ENCODE measurements around the gene TUFM.
"Not testable (repeated sequence)": the region's sequence is repeated elsewhere in the genome, so short reads cannot be mapped to it uniquely, and the experiment has no call there.

Gene TUFM

DNA sequence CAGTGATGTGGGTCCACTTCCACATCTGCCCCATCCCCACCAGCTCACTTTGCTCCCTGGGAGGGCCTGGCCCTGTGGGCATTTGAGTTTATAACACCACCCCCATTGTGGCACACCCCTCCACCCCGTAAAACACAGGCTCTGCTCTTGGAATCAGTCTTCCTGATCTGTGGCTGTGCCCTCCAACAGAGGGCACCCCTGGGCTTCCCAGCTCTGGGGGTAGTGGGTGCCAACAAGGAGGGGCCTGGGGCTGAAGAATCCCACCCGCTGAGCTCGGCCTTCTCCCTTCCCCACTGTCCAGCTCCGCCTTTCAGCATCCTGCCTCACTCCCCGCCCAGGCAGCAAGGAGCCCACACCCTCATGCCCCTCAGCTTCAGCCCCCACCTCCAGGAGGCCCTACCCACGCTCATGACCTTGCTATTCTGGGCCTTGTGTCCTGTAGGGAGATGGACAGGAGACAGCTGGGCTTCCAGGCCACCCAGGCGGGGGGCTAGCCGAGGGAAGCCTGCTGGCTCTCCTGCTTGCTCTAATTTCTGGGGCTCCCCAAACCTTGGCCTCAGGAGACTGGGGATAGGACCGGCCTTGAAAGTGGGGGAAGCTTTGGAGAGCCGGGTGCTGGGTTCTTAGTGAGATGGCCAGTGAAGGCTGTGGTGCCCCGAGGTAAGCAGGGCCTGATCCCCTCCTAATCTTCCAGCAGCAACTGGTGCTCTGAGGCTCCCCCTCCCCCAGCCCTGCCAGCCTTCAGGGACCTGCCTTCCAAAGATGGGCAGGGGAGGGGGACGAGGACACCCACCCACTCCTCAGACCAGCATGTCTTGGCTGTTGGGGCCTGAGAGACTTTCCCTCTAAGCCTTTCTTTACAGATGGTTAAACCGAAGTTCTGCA, 29.2 kb upstream of the TUFM start:
- DNase-seq (ENCODE audit: low read depth in 1 of 2, low spot score in 1 of 2), result no peak

DNA sequence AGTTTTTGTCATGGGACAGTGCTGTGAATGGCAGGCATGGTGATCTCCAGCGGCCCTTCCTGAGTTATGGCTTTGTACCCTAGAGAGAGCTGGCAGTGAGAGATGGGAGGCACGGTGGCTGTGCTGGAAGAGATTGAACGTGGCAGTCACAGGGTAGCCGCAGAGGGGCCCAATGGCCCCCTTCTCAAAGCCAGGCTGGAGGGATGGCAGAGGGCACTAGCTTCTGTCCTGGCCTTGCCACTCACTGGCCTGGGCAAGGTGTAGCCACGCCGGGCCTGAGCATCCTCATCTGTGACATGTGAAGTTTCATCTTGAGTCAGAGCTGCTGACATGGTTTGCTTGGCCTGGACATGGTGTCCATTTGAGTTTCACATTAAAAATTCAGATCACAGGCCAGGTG, 28.3 kb upstream of the TUFM start:
- DNase-seq (ENCODE audit: low read depth in 1 of 2, low spot score in 1 of 2), result no peak

DNA sequence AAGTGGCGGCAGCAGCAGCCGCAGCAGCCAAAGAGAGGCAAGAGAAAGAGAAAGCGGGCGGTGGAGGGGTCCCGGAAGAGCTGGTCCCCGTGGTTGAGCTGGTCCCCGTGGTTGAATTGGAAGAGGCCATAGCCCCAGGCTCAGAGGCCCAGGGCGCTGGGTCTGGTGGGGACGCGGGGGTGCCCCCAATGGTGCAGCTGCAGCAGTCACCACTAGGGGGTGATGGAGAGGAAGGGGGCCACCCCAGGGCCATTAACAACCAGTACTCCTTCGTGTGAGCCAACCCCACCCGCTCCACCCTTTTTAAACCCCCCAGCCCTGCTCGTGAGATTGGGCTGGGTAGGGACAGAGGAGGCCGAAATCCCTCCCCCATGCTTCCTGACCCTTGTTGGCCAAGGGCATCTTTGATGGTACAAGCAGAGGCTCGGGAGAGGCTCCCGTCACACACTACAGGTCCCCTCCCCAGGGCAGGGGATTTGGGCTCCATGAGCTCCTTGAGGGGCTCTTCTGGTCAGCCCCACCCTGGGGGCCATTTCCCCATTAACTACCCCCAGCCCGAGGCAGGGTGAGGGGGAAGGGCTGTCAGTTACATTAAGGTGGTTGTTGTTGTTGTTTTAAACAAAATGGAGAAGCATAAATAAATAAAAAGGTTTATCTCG, 27.5 kb upstream of the TUFM start:
- DNase-seq (ENCODE audit: low read depth in 1 of 2, low spot score in 1 of 2), result peak; percentile 33 to 35

DNA sequence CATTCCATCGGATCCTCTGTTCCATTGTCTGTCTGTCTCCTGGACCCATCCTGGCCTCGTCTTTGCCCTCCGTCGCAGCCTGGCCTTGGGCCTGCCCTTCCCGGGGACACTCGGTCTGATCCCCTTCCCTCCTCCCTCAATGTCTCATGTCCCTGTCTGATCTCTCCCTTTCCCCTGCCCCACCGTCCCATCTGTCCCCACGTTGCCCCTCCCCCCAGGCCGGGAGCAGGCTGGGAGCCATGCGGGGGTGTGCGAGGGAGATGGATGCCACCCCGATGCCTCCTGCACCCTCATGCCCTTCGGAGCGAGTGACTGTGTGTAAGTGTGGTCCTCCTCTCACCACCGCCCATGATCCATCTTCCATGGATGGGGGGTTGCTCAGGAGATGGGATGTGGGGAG, 26.8 kb upstream of the TUFM start:
- DNase-seq (ENCODE audit: low read depth in 1 of 2, low spot score in 1 of 2), result no peak

DNA sequence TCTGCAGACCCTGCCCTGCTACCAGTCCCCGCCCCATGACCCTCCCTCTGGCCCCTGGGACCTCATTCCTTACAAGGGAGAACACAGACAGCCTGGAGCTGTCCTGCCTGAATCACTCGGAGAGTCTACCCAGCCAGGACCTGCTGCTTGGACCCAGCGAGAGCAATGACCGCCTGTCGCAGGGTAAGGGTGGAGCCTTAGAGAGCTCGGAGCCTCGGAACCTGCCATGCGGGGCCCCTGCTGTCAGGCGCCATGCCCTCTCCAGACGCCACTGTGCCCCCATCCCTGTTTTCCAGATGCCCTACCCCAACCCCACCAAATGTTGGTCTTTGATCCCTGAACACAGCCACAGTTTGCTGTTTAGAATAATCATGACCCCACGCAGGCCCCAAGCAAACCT, 23.1 kb upstream of the TUFM start:
- DNase-seq (ENCODE audit: low read depth in 1 of 2, low spot score in 1 of 2), result no peak

DNA sequence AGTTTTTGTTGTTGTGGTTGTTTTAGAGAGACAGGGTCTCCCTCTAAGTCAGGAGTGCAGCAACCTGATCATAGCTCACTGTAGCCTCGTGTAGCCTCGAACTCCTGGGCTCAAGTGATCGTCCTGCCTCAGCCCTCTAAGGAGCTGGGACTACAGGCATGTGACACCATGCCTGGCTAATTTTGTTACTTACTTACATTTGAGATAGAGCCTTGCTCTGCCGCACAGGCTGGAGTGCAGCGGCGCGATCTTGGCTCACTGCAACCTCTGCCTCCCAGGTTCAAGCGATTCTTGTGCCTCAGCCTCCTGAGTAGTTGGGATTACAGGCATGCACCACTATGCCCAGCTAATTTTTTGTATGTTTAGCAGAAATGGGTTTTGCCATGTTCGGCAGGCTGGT, 21.5 kb upstream of the TUFM start:
- not testable (repeated sequence) for DNase-seq (ENCODE audit: low read depth in 1 of 2, low spot score in 1 of 2)

DNA sequence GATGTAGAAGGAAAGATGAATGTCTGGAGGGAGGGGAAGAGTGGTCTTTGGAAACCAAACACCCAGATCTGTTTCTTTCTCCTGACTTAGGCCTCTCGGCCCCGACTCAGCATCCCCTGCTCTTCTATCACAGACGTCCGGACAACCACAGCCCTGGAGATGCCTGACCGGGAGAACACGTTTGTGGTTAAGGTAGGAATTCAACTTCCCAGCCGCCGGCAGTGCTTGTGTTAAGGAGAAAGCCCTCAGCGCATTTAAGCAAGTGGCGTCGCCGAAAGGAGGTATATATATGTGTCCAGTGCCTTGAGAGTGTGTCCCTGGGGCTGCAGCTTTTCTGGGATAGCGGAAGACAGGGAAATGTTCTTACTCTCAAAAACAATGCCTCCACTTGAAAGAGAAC, 21.1 kb upstream of the TUFM start:
- no peak for DNase-seq (ENCODE audit: low read depth in 1 of 2, low spot score in 1 of 2)

DNA sequence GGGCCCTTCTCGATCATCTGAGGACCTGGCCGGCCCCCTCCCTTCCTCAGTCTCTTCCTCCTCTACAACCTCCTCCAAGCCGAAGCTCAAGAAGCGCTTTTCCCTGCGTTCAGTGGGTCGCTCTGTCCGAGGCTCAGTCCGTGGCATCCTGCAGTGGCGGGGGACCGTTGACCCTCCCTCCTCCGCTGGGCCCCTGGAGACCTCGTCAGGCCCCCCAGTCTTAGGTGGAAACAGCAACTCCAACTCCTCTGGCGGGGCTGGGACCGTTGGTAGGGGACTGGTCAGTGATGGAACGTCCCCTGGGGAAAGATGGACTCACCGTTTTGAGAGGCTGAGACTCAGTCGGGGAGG, 20.3 kb upstream of the TUFM start:
- no peak for DNase-seq (ENCODE audit: low read depth in 1 of 2, low spot score in 1 of 2)

DNA sequence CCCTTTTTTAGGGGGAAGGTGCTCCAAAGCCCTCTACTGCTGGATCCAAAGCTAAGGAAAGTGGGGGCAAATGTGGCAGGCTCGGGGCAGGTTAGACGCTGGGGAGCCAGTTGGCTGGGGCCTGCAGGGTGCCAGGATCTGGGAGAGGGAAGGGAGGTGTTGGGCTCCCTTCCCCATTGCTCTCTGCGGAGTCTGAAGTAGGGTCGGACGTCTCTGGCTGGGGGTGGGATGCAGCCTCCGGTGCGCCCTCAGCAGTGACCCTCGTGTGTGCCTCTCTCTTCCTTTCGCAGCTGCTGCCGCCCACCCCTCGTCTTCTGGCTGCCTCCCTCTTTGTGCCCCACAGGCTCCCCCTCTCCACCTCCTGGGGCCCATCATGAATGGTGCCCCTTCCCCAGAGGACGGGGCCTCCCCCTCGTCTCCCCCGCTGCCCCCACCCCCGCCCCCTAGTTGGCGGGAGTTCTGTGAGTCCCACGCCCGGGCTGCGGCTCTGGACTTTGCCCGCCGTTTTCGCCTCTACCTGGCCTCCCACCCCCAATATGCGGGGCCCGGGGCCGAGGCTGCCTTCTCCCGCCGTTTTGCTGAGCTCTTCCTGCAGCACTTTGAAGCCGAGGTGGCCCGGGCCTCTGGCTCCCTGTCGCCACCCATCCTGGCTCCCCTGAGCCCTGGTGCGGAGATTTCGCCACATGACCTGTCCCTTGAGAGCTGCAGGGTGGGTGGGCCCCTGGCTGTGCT, 19.7 kb upstream of the TUFM start:
- no peak for DNase-seq (ENCODE audit: low read depth in 1 of 2, low spot score in 1 of 2)

DNA sequence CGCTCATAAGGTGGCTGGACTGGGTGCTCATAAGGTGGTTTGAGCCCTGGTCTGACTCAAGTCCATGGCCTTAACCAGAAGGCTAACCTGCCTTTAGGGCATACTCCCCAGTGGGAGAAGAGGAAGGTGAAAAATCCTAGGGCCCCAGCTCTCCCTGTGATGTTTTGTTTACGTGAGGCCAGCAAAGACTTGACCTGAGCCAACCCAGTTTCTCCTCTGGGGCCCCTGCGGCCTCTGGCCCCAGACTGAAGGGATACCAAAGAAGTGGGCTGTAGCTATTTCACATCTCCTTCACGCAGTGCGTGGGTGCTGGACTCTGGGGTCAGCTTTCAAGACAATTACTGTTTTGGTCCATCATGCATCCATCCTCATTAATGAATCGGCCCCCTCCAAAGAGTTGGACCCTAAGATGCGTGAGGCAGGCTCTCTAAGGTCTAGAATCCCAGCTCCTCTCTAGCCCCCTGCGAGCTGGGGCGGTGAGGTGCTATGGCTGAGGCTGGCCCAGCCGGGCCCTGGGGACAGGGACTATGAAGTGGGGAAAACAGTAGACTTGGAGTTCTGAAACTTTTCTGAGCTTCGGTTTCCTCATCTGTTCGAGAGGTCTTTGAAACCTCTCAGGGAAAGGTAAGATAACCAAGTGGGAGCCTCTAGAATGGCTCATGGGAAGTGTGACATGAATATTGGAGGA, 19.0 kb upstream of the TUFM start:
- no peak for DNase-seq (ENCODE audit: low read depth in 1 of 2, low spot score in 1 of 2)

DNA sequence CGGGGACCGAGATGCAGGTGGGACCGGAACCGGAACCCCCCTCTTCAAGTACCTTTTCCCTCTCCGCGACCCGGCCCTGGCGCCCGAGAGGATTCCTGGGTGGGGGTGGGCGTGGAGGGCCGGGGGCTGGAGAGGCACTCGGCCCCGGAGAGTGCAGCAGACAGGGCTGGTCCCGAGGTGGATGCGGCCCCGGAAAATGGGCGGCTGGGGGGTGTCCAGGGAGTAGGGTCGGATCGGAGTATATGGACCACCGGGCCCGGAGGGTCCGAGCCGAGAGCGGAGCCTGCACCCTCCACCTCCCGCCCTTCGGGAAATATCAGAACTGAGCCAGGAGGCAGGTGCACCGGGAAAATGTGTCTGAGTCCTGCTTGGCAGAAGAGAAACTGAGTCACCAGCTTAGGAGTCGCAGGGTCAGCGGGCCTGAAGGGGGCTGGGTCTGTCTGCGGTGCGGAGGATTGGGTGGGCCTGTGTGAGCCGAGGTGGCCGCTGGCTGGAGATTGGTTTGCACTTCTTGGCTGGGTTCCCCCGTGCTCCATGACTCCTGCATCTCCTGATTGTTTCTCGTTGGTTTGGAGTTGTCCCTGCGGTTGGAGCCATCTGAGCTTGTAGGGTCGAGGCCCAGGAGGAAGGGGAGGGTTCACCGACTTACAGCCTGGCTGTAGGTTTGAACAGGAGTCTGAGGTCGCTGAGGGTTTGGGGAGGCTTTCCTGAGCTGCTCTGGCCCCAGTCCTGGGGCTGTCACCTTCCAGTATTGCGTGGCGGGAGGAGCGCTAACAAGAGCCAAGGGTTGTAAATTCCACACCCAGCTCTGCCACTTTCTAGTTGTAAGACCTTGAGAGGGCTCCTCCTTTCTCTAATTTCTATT, 18.0 kb upstream of the TUFM start:
- no peak for DNase-seq (ENCODE audit: low read depth in 1 of 2, low spot score in 1 of 2)

DNA sequence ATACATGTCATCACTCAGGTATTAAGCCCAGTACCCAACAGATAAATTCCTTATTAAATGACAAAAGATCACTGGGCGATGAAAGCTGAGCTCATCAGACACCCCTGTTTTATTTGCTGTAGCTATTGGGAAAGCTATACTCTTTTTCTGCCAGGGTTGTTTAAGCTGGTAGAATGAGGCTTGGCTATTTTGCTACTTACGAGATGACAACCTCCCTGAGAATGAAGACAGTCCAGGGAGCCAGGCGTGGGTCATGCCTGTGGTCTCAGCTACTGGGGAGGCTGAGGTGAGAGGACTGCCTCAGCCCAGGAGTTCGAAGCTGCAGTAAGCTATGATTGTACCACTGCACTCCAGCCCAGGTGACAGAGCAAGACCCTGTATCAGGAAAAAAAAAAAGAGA, 13.2 kb upstream of the TUFM start:
- DNase-seq (ENCODE audit: low read depth in 1 of 2, low spot score in 1 of 2), result no peak

DNA sequence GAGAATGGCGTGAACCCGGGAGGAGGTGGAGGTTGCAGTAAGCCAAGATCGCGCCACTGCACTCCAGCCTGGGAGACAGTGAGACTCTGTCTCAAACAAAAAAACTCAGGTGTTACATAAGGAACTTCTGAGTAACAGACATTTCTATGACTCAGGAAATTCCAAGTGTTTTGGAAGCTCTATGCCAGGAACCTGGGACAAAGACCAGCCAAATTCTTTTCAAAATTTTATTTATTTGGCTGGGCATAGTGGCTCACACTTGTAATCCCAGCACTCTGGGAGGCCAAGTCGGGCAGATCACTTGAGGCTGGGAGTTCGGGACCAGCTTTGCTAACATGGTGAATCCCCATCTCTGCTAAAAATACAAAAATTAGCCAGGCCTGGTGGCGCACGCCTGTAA, 12.3 kb upstream of the TUFM start:
- DNase-seq (ENCODE audit: low read depth in 1 of 2, low spot score in 1 of 2), result no peak

DNA sequence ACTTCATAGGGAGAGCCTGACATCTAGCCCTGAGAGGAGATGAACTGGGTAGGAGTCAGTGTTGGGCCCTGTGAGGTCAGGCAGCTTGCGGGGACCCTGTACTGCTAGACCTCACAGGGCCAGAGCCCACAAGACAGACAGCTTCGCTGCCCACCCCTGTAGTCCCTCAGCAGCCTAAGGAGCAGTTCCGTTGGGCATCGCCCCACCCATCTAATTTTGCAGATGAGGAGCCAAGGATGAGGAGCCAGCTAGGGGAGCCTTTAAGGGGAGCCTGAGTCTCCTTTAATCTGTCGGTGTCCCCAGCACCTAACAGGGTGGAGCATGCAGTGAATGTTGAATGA, 755 bp upstream of the TUFM start:
- DNase-seq (ENCODE audit: low read depth in 1 of 2, low spot score in 1 of 2), result no peak

DNA sequence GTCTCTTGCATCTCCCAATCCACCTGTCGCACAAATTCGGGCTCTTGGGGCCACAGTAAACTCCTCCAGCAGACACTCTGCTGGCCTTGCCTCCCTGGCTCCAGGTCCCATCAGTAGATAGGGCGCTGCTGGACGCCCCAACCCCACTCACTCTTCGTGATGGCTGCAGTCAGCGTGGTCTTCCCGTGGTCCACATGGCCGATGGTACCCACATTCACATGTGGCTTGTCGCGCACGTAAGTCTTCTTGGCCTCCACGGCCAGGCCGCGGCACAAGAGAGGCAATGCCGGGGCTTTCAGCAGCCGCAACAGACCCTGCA, 428 bp downstream of the TUFM start:
- DNase-seq (ENCODE audit: low read depth in 1 of 2, low spot score in 1 of 2), result no peak

DNA sequence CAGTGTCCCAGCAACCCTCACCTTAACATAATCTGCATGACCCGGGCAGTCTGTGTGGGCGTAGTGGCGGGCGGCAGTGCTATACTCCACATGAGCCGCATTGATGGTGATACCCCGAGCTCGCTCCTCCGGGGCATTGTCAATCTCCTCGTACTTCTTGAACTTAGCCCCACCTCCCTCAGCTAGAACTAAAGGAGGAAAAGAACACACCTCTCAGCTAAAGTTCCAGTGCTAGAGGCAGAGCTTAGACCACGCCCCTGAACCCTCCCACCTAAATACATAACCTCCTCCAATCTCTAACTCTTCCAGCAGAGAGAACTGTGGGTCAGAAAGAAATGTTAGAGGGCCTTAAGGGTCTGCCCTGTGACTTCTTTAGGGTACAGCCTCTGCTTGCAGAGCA, 855 bp downstream of the TUFM start:
- no peak for DNase-seq (ENCODE audit: low read depth in 1 of 2, low spot score in 1 of 2)

DNA sequence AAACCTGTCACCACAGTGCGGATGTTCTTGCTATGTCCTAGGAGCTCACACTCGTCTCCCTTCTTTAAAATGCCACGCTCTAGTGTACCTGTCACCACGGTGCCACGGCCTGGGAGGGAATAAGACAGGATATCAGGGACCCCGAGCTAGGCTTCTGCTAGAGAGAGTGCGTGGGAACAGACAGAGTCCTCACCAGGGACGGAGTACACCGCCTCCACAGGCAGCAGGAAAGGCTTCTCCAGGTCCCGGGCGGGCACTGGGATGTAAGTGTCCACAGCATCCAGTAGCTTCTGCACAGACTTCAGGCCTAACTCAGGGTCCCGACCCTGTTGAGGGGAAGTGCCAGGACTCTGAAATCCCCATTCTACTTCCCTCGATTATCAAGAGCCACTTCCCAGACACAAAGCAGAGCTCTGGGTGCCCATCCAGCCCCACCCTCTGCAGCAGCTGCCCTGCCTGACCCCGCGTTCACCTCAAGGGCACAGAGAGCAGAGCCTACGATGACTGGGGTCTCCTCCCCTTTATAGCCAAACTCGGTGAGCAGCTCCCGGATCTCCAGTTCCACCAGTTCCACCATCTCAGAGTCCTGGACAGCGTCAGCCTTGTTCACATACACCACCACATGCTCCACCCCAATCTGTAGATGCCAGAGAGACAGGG, 1.8 kb downstream of the TUFM start:
- no peak for DNase-seq (ENCODE audit: low read depth in 1 of 2, low spot score in 1 of 2)

DNA sequence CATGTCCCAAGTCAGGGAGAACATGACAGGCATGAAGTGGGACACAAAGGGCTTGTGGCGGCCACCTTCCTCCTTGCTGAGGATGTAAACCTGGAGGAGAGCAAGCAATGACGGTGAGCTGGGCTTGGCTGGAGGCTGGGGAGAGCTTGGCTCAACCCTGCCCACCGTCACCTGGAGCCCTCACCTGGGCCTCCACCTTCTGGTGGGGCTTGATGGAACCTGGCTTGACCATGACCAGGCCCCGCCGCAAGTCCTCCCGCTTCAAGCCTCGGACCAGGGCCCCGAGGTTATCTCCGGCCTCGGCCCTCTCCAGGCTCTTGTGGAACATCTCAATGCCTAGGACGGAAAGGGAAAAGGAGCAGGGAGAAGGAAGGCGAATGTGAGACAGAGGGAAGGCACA, 2.4 kb downstream of the TUFM start:
- DNase-seq (ENCODE audit: low read depth in 1 of 2, low spot score in 1 of 2), result no peak

DNA sequence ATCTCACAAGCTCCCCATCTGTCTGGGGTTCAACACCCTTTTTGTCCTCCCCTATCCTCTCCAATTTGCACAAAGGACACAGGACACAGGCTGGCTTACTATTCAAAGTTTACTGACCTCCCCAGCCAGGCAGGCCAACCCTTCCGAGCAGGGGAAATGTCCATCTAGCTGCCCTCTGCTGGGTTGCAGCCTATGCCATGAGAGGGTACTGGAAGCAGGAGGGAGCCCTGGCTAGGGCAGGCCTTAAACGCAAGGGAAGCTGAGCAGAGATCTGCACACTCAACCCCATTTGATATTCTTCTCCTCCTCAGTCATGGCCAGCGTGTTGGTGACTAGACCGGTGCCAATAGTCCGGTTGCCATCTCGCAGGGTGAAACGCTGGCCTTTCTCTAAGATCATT, 3.5 kb downstream of the TUFM start:
- DNase-seq (ENCODE audit: low read depth in 1 of 2, low spot score in 1 of 2), result no peak

DNA sequence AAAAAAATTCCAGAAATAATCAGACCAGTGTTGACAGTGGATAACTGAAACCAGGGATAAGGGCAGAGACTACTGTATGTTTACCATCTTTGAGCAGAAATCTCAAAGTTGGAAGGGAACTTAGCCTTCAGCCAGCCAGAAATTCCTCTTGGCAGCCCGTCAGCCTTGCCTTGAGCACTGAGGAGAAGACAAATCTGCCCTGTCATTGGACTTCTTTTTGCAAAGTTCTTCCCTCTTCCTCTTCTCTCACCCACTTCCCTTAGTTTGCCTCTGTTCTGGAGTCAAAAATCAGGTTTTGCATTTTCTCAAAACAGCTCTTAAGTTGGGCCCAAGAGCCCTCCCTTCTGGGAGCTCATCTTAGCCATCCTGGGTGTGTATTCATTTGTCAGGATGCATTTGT, 6.2 kb downstream of the TUFM start:
- DNase-seq (ENCODE audit: low read depth in 1 of 2, low spot score in 1 of 2), result no peak
